ENCODE data around the gene OSBPL5.

GRCh38 chr11:3109921-3110706 is 55.0 kb downstream of the OSBPL5 start:
- peak; percentile 81 for TF ChIP-seq CTCF (conservative IDR thresholded peaks at IDR 0.05; ENCODE audit: low read length)
- TF ChIP-seq EZH2phosphoT487 (IDR thresholded peaks at IDR 0.05; ENCODE audit: borderline replicate concordance) = no peak

All from Loucy (cell line).